Astrocyte (in vitro differentiated cells and primary cell): ENCODE results near the gene DAPL1. TPM values are rescaled to one million over a fixed set of nuclear protein-coding genes. Genes with fewer than 3 reads are reported as not detected.

Experiments
- DNase-seq: peaks from one replicate; pipeline ENCODE4 v3.0.0-alpha.2; 2010; ENCODE audit warnings: low read depth
- FAIRE-seq: peaks from 2 replicates; lab custom pipeline; 2011; peaks lifted over from hg19 to GRCh38; lab: Jason Lieb, UNC
- H2AFZ ChIP-seq: 2 replicates; pipeline ENCODE4 v1.6.0; 2012; ENCODE audit warnings: low read depth, low read length, inconsistent platforms
- H3K27ac ChIP-seq: 2 replicates; pipeline ENCODE4 v1.5.1; 2011; ENCODE audit warnings: low read depth, low read length, inconsistent platforms
- H3K27me3 ChIP-seq: 2 replicates; pipeline ENCODE4 v1.6.0; 2011; ENCODE audit warnings: low read length, inconsistent platforms; ENCODE audit not compliant: insufficient read depth
- H3K36me3 ChIP-seq: 2 replicates; pipeline ENCODE4 v1.5.1; 2011; ENCODE audit warnings: low read length, inconsistent platforms; ENCODE audit not compliant: insufficient read depth
- H3K4me1 ChIP-seq: 2 replicates; pipeline ENCODE4 v1.5.1; 2011; ENCODE audit warnings: low read length, inconsistent platforms; ENCODE audit not compliant: insufficient read depth
- H3K4me2 ChIP-seq: 2 replicates; pipeline ENCODE4 v1.6.0; 2012; ENCODE audit warnings: low read length, inconsistent platforms
- H3K4me3 ChIP-seq: 2 replicates; pipeline ENCODE4 v1.5.1; 2011; ENCODE audit warnings: low read depth, mild to moderate bottlenecking, low read length, inconsistent platforms; ENCODE audit not compliant: insufficient read depth
- H3K79me2 ChIP-seq: 2 replicates; pipeline ENCODE4 v1.6.0; 2012; ENCODE audit warnings: mild to moderate bottlenecking, low read length, inconsistent platforms; ENCODE audit not compliant: insufficient read depth
- H3K9ac ChIP-seq: 2 replicates; pipeline ENCODE4 v1.6.0; 2012; ENCODE audit warnings: mild to moderate bottlenecking, low read length, inconsistent platforms
- H3K9me3 ChIP-seq: 2 replicates; pipeline ENCODE4 v1.5.1; 2012; ENCODE audit warnings: low read depth, mild to moderate bottlenecking, low read length, inconsistent platforms; ENCODE audit not compliant: insufficient read depth
- H4K20me1 ChIP-seq: 2 replicates; pipeline ENCODE4 v1.6.0; 2012; ENCODE audit warnings: low read length, inconsistent platforms; ENCODE audit not compliant: insufficient read depth
- H3K27ac Mint-ChIP-seq: one replicate; pipeline ENCODE4 v1.8.0; 2021; ENCODE audit warnings: mild to moderate bottlenecking, mixed read lengths; ENCODE audit not compliant: unreplicated experiment
- H3K27me3 Mint-ChIP-seq: one replicate; pipeline ENCODE4 v1.8.0; 2021; ENCODE audit warnings: low read depth, mixed read lengths; ENCODE audit not compliant: unreplicated experiment
- H3K36me3 Mint-ChIP-seq: one replicate; pipeline ENCODE4 v1.8.0; 2021; ENCODE audit warnings: low read depth, mixed read lengths; ENCODE audit not compliant: unreplicated experiment
- H3K4me1 Mint-ChIP-seq: one replicate; pipeline ENCODE4 v1.8.0; 2021; ENCODE audit warnings: low read depth, mixed read lengths; ENCODE audit not compliant: unreplicated experiment
- H3K4me3 Mint-ChIP-seq: one replicate; pipeline ENCODE4 v1.8.0; 2021; ENCODE audit warnings: mild to moderate bottlenecking, moderate library complexity, mixed read lengths; ENCODE audit not compliant: unreplicated experiment
- H3K9me3 Mint-ChIP-seq: one replicate; pipeline ENCODE4 v1.8.0; 2021; ENCODE audit warnings: mild to moderate bottlenecking, mixed read lengths; ENCODE audit not compliant: unreplicated experiment
- CTCF ChIP-seq: IDR thresholded peaks from 2 replicates; pipeline ENCODE4 v1.5.1; 2011; ENCODE audit warnings: low read depth, mild to moderate bottlenecking, inconsistent platforms, low read length, moderate library complexity; ENCODE audit not compliant: insufficient read depth
- EZH2 ChIP-seq: IDR thresholded peaks from 2 replicates; pipeline ENCODE4 v1.6.1; 2012; ENCODE audit warnings: mild to moderate bottlenecking, low read length, inconsistent platforms; ENCODE audit not compliant: insufficient read depth
- total RNA-seq: library from RNA; stranded (reverse); gene quantifications from 2 replicates; pipeline ENCODE4 v1.2.1, GENCODE V29; 2021

Gene DAPL1
- total RNA-seq, 1 donor from 2014 or later, result not detected

- no peak for FAIRE-seq
These were observed 47.8 kb upstream of the DAPL1 start for GRCh38 chr2:158747281-158747680.

GRCh38 chr2:158748926-158749590 is 46.1 kb upstream of the DAPL1 start:
- no peak overlapping the region for H3K9ac ChIP-seq
- TF ChIP-seq CTCF (no peak), EZH2 (no peak)
- H2AFZ ChIP-seq, result no peak overlapping the region
- no peak overlapping the region for H3K4me3 Mint-ChIP-seq
- H3K4me1 Mint-ChIP-seq, result peaks cover 18% of the 10 kb centered on the region
- no peaks in the 10 kb centered on the region for H4K20me1 ChIP-seq
- FAIRE-seq (no peak), DNase-seq (no peak)
- H3K36me3 Mint-ChIP-seq, result no peaks in the 10 kb centered on the region
- no peak overlapping the region for H3K27ac Mint-ChIP-seq
- H3K27me3 ChIP-seq, result peaks cover 16% of the 10 kb centered on the region
- H3K4me1 ChIP-seq, result peaks cover 6% of the 10 kb centered on the region
- no peak overlapping the region for H3K27ac ChIP-seq
- H3K36me3 ChIP-seq, result no peaks in the 10 kb centered on the region
- H3K4me2 ChIP-seq, result no peak overlapping the region
- no peaks in the 10 kb centered on the region for H3K9me3 ChIP-seq
- peaks cover 19% of the 10 kb centered on the region for H3K27me3 Mint-ChIP-seq
- no peak overlapping the region for H3K4me3 ChIP-seq
- no peaks in the 10 kb centered on the region for H3K79me2 ChIP-seq
- H3K9me3 Mint-ChIP-seq, result no peaks in the 10 kb centered on the region

More at GRCh38 chr2:158747281-158747680, 47.8 kb upstream of the DAPL1 start:
- Histone ChIP-seq H3K4me2 (no peak overlapping the region), H3K36me3 (no peaks in the 10 kb centered on the region), H3K27me3 (peaks cover 16% of the 10 kb centered on the region), H3K9me3 (no peaks in the 10 kb centered on the region), H3K4me1 (no peaks in the 10 kb centered on the region), H3K79me2 (no peaks in the 10 kb centered on the region), H3K4me3 (no peak overlapping the region), H3K9ac (no peak overlapping the region), H3K27ac (no peak overlapping the region), H4K20me1 (no peaks in the 10 kb centered on the region), H2AFZ (no peak overlapping the region)
- no peaks in the 10 kb centered on the region for H3K9me3 Mint-ChIP-seq
- peaks cover 18% of the 10 kb centered on the region for H3K4me1 Mint-ChIP-seq
- no peak overlapping the region for H3K27ac Mint-ChIP-seq
- no peaks in the 10 kb centered on the region for H3K36me3 Mint-ChIP-seq
- DNase-seq, result no peak
- no peak overlapping the region for H3K4me3 Mint-ChIP-seq
- H3K27me3 Mint-ChIP-seq, result peaks cover 26% of the 10 kb centered on the region
- TF ChIP-seq CTCF (no peak), EZH2 (no peak)

GRCh38 chr2:158750458-158751125 is 44.5 kb upstream of the DAPL1 start:
- Histone ChIP-seq H3K27me3 (peaks cover 16% of the 10 kb centered on the region), H2AFZ (no peak overlapping the region), H3K4me1 (peaks cover 10% of the 10 kb centered on the region), H3K79me2 (no peaks in the 10 kb centered on the region), H3K4me2 (no peak overlapping the region), H4K20me1 (no peaks in the 10 kb centered on the region), H3K4me3 (no peak overlapping the region), H3K9me3 (no peaks in the 10 kb centered on the region), H3K36me3 (no peaks in the 10 kb centered on the region), H3K27ac (no peak overlapping the region), H3K9ac (no peak overlapping the region)
- Mint-ChIP-seq H3K9me3 (no peaks in the 10 kb centered on the region), H3K4me1 (peaks cover 23% of the 10 kb centered on the region), H3K27ac (no peak overlapping the region), H3K4me3 (no peak overlapping the region), H3K36me3 (no peaks in the 10 kb centered on the region), H3K27me3 (peaks cover 9% of the 10 kb centered on the region)
- DNase-seq (no peak), FAIRE-seq (no peak)
- TF ChIP-seq CTCF (no peak), EZH2 (no peak)
